Measurements from ENCODE around the gene NPRL2.

Gene NPRL2

GRCh38 chr3:50325113-50325480 lies 25.5 kb downstream of the NPRL2 start:
- TF ChIP-seq FOXP2 (optimal IDR thresholded peaks at IDR 0.05; ENCODE audit: borderline replicate concordance, extremely low read depth, extremely low read length, insufficient read depth), result no peak
- TF ChIP-seq SIN3A (IDR thresholded peaks at IDR 0.05; ENCODE audit: borderline replicate concordance, insufficient read depth, low read length), result no peak
- TF ChIP-seq POLR2AphosphoS5 (IDR thresholded peaks at IDR 0.05; ENCODE audit: low read depth, low read length), result no peak
- TF ChIP-seq, protein P1, sequence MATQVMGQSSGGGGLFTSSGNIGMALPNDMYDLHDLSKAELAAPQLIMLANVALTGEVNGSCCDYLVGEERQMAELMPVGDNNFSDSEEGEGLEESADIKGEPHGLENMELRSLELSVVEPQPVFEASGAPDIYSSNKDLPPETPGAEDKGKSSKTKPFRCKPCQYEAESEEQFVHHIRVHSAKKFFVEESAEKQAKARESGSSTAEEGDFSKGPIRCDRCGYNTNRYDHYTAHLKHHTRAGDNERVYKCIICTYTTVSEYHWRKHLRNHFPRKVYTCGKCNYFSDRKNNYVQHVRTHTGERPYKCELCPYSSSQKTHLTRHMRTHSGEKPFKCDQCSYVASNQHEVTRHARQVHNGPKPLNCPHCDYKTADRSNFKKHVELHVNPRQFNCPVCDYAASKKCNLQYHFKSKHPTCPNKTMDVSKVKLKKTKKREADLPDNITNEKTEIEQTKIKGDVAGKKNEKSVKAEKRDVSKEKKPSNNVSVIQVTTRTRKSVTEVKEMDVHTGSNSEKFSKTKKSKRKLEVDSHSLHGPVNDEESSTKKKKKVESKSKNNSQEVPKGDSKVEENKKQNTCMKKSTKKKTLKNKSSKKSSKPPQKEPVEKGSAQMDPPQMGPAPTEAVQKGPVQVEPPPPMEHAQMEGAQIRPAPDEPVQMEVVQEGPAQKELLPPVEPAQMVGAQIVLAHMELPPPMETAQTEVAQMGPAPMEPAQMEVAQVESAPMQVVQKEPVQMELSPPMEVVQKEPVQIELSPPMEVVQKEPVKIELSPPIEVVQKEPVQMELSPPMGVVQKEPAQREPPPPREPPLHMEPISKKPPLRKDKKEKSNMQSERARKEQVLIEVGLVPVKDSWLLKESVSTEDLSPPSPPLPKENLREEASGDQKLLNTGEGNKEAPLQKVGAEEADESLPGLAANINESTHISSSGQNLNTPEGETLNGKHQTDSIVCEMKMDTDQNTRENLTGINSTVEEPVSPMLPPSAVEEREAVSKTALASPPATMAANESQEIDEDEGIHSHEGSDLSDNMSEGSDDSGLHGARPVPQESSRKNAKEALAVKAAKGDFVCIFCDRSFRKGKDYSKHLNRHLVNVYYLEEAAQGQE (IDR thresholded peaks at IDR 0.05; ENCODE audit: insufficient read depth in 1 of 2, low read depth in 2 of 2, low read length in 2 of 2), result no peak
- TF ChIP-seq TAF1 (IDR thresholded peaks at IDR 0.05; ENCODE audit: borderline replicate concordance, insufficient read depth, low read length), result no peak

- TF ChIP-seq FOXP2 (optimal IDR thresholded peaks at IDR 0.05; ENCODE audit: borderline replicate concordance, extremely low read depth, extremely low read length, insufficient read depth) (no peak), SIN3A (IDR thresholded peaks at IDR 0.05; ENCODE audit: borderline replicate concordance, insufficient read depth, low read length) (no peak), POLR2AphosphoS5 (IDR thresholded peaks at IDR 0.05; ENCODE audit: low read depth, low read length) (no peak), TAF1 (IDR thresholded peaks at IDR 0.05; ENCODE audit: borderline replicate concordance, insufficient read depth, low read length) (no peak)
- TF ChIP-seq, protein P1 (IDR thresholded peaks at IDR 0.05; ENCODE audit: insufficient read depth in 1 of 2, low read depth in 2 of 2, low read length in 2 of 2), result no peak
These were observed 26.0 kb downstream of the NPRL2 start for GRCh38 chr3:50324351-50325112.

GRCh38 chr3:50323614-50324199 lies 26.9 kb downstream of the NPRL2 start:
- TF ChIP-seq FOXP2 (optimal IDR thresholded peaks at IDR 0.05; ENCODE audit: borderline replicate concordance, extremely low read depth, extremely low read length, insufficient read depth), result no peak
- TF ChIP-seq POLR2AphosphoS5 (IDR thresholded peaks at IDR 0.05; ENCODE audit: low read depth, low read length), result no peak
- no peak for TF ChIP-seq SIN3A (IDR thresholded peaks at IDR 0.05; ENCODE audit: borderline replicate concordance, insufficient read depth, low read length)
- no peak for TF ChIP-seq TAF1 (IDR thresholded peaks at IDR 0.05; ENCODE audit: borderline replicate concordance, insufficient read depth, low read length)
- TF ChIP-seq, protein P1 (IDR thresholded peaks at IDR 0.05; ENCODE audit: insufficient read depth in 1 of 2, low read depth in 2 of 2, low read length in 2 of 2), result no peak

DNA sequence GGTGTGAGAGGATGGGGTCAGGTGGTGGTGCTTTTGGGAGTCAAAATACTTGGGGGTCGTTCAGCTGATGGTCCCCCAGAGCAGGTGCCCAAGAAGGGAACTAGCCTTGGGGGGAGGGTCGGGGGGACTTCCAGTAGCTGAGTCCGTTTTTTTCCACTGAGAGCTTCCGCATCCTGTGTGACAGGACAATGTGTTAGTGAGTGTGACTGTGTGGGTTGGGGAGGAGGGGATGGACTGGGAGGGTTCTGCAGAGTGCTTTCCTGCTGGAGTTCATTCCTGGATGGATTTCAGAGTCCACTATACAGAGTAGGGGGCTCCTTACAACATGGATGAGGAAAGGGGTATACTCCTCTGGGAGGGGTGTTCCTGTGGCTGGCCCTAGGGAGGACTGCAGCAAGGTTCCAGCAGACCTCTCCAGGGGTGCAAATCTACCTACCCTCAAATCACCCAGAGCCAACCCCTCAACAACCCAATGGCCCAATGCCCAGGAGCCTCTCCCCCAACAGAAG lies 27.4 kb downstream of the NPRL2 start:
- TF ChIP-seq TAF1 (IDR thresholded peaks at IDR 0.05; ENCODE audit: borderline replicate concordance, insufficient read depth, low read length) (no peak), POLR2AphosphoS5 (IDR thresholded peaks at IDR 0.05; ENCODE audit: low read depth, low read length) (no peak), SIN3A (IDR thresholded peaks at IDR 0.05; ENCODE audit: borderline replicate concordance, insufficient read depth, low read length) (no peak), FOXP2 (optimal IDR thresholded peaks at IDR 0.05; ENCODE audit: borderline replicate concordance, extremely low read depth, extremely low read length, insufficient read depth) (no peak)
- TF ChIP-seq, protein P1 (IDR thresholded peaks at IDR 0.05; ENCODE audit: insufficient read depth in 1 of 2, low read depth in 2 of 2, low read length in 2 of 2), result no peak

Measured in PFSK-1 (cell line).